ENCODE data around the gene GARIN5A.

Gene GARIN5A

DNA sequence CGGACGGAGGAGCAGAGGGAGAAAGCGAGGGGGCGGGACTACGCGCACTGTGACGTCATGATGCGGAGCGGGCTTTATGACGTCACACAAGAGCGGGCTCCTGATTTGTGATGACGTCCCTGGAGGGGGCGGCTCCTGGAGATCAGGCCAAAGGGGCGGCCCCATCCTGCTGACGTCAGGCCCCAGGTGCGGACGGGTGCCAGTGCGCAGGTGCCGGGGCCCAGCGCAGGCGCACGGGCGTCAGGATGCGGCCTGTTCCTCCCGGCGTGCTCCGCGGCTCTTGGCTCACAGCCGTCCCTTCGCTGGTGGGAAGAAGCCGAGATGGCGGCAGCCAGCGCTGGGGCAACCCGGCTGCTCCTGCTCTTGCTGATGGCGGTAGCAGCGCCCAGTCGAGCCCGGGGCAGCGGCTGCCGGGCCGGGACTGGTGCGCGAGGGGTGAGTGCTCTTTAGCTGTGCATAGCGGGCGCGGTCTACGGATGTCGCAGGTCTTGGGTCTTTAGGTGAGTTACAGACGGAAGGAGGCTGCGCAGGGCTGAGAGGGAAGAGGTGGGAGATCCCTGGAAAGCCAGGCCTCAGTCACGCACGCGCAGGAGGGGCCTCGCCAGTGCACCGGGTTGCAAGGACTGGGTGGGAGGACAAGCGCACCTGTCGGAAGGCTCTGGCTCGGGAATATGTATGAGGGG is at the start of gene GARIN5A, which contains the start of gene EMC10:
Gene GARIN5A, minus strand, starts transcription at position 625 of the 683 bp plus-strand sequence. Its CDS starts 460 bp downstream, at position 165.
Gene EMC10, plus strand, starts transcription at position 284 of the 683 bp plus-strand sequence. Its CDS starts 38 bp downstream, at position 322.
- DNase-seq = peak; percentile 25

DNA sequence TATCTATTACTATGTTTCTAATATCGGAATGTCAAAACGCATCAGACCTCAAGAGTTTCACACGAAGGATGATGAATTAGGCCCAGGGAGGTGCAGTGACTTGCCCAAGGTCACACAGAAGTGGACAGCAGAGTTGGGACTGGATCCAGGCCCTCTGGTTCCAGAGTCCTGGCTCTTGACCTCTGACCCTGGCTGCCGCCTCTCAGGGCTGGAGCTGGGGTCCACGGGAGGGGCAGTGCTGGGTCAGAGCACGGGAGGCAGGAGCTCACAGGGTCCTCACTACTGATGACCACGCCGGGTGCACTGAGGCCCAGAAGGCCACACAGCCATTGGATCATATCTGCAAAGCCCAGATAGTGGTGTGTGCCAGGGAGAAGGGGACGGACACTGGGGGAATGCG is 46.2 kb upstream of the GARIN5A start:
- DNase-seq = no peak

DNA sequence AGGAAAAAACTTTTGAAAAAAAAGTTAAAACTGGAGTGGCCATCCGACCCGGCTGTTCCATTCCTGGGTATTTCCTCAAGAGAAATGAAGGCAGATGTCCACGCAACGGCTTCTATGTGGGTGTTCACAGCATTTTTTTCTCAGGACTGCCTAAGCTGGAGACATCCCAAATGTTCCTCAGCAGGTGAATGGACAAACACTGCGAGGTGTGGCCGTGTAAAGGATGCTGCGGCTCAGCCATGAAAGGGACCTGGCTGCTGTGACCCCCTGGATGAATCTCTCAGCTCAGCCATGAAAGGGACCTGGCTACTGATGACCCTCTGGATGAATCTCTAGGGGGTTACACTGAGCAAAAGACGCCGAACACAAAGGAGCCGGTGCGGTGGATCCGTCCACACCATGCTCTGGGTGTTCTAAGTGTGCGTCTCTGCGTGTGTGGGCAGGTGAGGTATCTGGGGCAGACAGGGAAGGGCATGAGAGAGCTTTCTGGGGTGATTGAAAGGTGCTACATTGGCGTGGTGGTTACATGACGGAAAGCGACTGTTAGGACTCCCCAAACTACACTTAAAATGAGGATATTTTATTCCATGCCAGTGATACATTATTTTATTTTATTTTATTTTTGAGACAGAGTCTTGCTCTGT is 44.3 kb upstream of the GARIN5A start:
- DNase-seq = no peak

DNA sequence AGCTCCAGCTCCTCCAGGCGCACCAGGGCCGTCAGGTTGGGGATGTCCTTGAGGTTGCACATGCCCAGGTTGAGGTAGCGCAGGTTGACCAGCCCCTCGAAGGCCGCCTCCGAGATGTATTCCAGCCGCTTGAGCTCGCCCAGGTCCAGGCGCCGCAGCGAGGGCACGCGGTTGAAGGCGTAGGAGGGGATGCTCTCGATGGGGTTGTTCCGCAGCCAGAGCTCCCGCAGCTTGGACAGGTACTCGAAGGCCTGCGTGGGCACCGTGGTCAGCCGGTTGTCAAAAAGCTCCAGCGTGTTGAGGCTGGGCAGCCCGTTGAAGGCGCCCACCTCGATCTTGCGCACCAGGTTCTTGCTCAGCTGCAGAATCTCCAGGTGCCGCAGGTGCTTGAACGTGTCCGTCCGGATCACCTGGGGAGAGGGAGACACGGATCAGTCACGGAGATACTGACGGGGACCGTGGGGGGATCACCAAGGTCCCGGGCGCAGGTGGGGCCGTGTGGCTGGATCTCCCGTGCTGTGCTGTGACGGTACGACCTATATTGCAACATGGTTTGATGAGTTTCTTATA is 42.4 kb upstream of the GARIN5A start:
- no peak for DNase-seq

DNA sequence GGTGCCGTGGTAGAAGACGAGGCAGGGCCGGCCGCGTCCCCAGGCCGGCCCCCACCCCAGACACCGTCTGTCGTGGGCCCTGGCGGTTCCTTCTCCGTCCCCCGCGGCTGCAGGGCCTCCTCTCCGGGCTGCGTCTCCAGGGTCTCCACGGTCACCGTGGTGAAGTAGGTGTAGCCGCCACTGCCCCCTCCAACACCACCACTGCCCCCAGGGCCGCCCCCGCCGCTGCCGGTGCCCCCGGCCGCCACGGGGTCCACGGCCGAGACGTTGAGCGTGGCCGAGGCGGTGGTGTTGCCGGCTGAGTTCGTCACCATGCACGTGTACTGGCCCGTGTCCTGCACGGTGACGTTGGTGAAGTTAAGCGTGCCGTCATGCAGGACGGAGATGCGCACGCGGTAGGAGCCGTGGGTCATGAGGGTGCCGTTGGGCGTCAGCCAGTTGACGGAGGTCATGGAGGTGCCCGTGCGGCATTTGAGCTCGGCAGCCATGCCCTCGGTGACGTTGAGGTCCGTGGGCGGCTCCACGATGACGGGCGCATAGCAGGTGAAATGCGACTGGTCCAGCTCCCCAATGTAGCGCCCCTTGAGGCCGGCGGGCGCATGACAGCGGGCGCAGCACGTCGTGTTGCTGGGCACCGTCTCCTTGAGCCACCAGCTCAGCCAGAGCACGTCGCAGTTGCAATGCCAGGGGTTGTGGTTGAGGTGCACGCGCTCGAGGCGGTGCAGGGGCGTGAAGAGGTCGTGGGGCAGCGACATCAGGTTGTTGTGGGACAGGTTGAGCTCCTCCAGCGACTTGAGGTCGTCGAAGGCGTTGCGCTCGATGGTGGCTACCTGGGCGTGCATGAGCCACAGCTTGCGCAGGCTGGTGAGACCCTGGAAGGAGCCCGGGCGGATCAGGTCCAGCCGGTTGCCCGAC is 41.7 kb upstream of the GARIN5A start:
- DNase-seq = no peak

DNA sequence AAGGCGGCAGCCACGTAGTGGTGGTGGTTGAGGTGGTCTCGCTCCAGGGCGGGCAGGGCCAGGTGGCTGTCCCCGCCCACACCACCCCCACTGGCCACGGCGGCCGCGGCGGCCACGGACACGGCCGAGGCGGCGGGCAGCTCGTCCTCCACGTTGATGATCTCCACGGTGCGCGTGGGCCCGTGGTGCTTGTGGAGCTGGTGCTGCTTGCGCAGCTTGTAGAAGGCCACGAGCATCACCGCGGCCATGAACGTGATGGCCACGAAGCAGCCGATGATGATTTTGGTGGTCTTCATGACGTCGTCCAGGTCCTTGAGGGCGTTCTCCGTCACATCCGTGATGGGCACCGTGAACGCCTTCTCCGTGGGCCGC is 41.0 kb upstream of the GARIN5A start:
- DNase-seq = no peak

DNA sequence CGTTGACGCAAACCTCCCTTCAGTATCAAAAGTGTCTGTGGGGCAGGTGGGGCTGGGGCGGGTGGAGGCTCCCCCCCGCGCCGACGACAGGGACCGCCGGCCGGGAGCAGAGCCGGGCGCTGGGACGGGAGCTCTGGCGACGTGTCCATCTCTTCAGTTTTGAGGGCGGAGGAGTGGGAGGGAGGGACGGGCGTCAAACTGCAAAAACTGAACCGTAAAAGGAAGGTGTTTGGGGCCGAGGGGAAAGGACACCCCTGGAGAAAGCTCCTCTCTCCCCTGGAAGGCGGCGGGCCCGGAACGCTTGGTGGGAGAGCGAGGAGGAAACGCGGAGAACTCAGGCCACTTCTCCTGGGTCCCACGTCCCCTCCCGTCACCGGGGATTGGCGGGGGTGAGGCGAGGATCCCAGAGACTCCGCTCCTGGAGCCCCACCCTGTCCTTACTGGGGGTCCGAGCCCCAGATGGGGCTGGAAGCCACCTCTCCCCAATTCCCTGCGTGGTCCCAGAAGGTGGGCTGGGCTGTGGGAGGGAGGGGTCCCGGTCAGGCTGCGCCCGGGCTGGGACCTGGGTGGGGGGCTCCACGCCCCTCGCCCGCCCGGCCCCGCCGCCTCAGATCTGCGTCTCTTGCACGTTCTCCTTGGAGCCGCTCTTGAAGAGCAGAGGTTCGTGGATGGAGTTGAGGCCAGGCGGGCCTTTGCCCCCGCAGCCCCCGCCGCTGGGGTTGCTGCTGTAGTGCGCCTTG is 40.5 kb upstream of the GARIN5A start:
- no peak for DNase-seq

DNA sequence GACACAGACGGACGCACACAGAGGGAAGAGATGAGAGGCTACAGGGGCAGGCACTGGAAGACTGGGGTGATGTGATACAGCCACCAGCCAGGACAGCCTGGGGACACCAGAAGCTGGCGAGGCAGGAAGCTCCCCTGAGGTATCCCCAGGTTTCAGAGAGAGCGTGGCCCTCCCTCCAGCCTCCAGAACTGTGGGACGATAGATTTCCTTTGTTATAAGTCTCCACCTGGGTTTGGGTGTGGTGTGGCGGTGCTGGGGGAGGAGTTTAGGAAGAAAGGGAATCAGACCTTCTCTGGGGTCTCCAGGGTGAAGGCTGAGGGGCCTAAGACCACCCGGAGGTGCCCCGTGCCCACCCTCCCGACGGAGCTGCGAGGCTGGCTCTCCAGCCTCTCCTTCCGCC is 39.8 kb upstream of the GARIN5A start:
- no peak for DNase-seq

DNA sequence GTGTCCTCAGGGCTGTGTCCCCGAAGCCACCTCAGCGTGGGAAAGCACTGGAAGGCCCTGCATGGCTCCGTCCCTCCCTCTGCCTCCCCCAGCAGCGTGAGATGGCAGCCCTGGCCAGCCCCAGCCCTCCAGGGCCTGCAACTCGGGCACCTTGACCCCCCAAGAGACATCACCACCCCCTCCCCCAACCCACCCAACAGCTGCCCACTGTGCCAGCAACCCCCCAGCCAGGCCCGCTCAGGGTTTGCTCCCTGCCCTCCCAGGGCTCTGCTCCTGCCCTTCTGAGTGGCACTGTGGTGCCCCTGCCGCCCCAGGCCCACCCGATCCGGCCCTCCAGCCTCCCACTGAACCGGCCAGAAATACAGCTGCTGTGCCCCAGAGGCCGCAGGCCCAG is 38.5 kb upstream of the GARIN5A start:
- no peak for DNase-seq

DNA sequence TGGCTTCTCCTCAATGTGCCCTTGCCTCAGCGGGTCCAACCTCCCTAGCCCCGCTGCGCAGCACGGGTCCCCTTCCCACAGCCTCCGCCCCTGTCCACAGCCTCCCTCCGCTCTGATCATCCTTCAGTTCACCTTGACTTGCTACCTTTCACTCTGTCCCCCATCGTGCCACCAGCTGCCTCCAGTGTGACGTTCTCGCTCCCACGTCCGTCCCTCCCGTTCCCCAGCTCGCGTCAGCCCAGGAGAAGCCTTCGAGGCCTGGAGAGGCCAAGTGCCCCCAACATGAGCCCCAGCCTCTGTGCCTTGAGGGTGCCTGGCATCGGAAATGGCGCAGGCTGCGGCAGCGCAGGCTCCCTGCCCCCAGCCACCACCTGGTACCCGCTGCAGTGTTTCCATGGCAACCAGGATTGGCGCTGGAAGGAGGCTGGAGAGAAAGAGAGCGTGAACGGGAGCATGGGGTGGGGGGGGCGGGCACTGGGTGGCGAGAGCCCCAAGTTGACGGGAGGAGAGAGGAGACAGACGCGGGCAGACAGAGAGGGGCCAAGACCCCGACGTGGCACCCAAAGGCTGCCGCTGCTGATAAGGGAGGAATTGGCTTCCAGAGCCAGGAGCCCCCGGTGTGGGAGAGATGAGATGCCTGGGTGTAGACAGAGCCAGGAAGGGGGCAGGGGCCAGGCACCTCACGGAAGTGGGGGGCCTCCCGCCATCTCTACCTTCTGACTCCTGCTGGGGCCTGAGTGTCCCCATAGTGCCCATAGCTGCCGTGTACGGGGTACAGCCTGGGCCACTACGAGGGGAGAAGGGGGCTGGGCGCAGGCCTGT is 37.9 kb upstream of the GARIN5A start:
- no peak for DNase-seq

DNA sequence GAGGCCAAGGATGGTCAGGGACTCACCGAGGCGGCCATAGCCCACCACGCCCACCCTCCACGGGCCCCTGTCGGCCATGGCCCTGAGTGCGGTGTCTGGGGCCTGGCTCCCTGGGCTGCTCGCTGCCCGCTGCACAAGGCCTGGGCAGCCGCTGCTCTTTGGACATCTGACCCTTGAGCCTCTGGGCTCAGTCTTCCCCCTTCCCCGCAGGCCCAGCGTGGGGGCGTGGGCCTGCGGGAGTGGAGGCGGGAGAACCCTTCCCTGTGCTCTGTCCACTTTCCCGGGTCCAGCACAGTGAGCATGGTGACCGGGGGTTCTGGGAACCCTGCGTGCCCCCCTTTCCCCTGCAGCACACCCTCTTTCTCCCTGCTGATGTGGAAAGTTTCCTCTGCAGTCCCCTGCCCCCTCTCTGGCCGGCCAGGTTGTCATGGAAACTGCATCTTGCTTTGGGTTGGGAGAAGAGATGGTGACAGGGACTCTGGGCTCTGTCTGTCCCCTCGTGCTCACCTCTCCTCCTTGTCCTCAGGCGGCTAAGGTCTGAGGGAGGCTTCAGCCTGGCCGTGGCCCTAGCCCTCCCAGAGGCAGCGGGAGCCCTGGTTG is 37.2 kb upstream of the GARIN5A start, which contains the start of gene ASPDH:
Gene ASPDH, minus strand, starts transcription at position 168 of the 600 bp plus-strand sequence. Its CDS starts 90 bp downstream, at position 78.
- no peak for DNase-seq

DNA sequence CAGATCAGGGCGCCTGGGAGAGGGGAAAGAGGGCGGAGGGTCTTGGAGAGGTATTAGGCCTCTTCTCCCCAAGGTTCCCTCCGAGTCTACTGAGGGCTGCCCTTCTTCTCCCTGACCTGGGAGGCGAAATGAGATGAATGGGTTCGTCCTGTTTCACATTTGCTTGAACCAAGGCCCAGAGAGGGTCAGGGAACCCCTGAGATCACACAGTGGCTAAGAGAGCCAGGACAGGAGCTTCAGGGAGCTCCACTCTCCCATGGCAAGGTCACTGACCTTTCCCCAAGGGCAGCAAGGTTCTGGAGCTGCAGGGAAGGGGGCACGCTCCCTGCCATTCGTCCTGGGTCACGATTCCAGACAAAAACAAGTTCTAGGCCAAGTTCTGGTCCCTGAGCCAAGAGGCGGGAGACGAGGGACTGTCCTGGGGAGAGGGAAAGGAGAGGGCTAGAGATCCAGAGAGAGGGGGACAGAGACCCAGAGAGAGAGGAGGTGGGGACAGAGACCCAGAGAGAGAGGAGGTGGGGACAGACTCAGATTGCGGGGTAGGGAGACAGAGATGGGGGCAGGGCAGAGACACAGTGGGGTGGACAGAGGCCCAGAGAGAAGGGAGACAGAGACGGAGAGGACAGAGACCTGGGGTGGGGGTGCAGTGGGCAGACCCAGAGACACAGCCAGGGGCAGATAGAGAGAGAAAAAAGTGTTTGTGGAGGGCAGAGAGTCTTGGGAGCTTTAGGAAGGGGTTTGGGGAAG is 36.5 kb upstream of the GARIN5A start:
- DNase-seq = no peak

DNA sequence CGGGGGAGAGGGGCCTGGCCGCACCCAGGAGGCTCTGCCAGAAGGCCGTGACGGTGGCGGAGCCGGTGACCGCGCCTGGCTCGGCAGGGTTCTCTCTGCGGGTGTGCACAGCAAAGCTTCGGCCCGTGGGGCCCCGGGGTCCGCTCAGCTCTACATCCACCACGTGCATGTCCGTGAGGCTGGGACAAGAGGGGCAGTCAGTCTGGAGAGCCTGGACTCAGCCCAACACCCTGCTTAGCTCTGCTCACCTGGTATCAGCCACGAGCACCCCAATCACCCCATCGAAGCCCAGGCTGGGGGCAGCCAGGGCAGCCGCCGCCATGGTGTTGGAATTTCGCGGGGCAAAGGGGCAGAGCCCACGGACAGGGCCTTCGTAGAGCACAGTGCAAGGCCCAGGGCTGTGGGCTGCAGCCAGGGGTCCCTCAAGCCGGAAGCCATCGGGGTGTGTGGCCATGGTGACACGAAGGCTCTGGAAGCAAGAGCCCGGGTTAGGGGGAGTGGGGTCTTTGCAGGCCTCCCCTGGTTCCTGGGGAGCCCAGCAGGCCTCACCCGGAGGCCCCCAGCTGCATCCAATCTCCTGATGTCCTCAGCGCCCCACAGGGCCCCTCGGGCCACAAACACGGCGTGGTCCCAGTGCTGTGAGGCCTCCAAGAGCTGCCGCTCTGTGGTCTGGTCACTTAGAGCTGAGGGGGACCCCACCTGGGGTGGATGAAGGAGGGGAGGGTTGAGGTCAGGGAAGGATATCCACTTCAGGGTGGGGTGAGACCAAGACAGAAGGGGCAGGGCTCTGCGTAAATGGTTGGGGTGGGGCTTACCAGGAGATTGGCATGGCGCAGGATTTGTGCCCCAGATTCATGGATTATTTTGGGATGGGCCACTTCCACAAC is 35.7 kb upstream of the GARIN5A start:
- DNase-seq = no peak

DNA sequence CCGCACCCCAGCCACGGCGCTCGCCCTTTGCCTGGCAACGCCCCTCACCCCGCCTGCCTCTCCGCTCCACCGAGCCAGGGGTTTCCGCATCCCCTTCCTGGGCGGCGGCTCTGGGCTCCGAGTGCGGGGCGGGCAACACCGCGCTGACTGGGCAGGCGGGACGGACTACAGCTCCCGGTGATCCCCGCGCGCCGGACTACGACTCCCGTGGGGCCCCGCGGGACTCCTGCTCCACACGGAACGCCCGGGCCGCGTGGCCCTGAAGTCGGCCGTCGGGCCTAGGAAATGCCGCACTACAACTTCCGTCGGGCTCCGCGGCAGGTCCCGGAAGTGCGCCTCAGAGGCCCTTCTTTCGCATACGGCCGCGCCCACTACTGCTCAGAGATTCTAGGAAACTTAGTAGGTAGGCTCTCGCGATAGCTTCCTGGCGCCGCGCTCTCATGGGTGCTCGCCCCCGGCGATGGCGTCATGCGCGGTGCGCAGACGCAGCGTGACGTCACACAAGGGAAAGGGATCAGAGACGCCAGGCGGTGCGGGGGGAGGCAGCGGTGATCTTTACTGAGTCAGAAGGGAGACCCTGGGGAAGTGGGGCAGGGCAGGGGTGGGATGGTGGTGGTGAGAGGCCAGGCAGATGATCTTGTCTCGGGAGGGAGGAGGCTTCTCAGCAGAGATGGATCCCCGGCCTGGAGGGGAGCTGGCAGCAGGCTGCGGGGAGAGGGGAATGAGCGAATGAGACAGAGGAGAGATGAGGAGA is 34.6 kb upstream of the GARIN5A start, which contains the start of gene JOSD2:
Gene JOSD2, minus strand, starts transcription at position 123 of the 754 bp plus-strand sequence. CDS start 760 bp downstream, outside the sequence.
- peak; percentile 94 for DNase-seq

DNA sequence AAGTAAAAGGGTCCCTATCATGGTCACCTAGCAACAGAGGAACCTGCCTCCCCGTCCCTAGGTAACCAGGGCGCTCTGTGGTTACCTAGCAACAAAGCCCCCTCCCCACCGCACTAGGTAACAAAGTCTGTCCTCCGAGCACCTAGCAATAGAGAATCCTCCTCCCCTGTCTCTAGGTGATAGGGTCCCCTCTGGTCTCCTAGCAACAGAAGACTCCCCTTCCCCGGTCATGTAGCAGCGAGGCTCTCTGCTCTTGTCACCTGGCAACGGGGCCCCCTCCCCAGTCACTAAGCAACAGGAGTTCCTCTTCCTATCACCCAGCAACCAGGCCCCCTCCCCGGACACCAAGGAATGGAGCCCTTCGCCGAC is 34.0 kb upstream of the GARIN5A start:
- no peak for DNase-seq

DNA sequence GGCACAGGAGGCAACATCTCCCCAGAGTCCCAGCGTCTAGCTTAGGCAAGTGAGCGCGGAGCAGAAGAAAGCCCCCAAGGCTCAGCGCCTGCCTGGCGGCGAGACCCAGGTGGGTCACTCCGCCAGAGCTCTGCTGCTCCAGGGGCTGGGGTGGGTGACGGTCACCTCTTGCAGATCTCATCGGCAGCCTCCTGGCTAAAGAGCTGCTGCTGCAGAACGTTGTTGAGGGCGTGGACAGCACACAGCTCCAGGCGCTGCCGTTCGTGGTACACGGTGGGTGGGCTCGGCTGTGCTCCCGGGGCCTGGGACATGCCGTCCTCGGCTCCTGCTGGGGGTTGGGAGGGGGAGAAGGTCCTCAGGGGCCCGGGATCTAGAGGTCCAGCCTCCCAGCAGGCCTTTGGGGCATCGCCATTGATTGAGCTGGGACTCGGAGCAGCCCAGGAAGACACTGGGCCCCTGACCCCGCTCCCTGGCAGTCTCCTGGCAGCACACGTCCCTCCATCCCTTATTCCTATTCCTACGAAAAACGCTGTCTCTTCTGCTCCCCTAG is 33.5 kb upstream of the GARIN5A start:
- no peak for DNase-seq

DNA sequence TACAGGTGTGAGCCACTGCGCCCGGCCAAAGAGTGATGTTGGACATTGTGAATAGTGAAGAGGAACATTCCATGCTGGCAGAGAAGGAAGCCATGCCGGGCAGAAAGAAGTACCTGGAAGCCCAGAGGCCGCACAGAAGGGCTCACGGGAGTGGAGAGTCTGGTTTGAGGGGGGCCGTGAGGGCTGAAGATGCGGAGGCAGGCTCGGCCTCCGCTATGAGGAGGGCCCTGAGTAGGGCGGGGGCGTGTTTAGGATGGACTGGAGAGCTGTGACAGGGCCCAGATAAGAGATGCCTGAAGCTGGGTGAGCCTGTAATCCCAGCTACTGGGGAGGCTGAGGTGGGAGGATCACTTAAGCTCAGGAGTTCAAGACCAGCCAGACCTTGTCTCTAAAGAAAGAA is 32.7 kb upstream of the GARIN5A start:
- no peak for DNase-seq

DNA sequence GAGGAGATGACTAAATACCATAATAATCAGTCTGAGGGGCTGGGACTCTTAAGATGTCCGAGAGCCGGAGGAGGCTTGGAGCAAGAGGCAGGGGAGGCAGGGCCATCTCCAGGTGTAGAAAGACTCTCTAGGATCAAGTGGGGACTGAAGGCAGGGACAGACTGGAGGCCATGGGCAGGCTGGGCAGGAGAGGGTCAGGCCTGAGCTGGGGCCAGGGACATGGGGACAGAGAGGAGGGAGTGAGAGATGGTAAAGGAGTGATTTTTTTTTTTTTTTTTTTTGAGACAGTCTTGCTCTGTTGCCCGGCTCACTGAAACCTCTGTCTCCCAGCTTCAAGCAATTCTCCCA is 32.2 kb upstream of the GARIN5A start:
- no peak for DNase-seq
